Measurements from ENCODE around the gene CDHR1.
A peak's percentile ranks its signal among the peaks of the same experiment; 100 is the strongest.

Gene CDHR1

GRCh38 chr10:84244651-84245270, 50.4 kb downstream of the CDHR1 start, which contains the start of gene RGR:
RGR (plus strand) TSS chr10:84245053; CDS start chr10:84245091, 38 bp downstream.
- DNase-seq (ENCODE audit: insufficient read length, low spot score) (peak; percentile 71), FAIRE-seq (no peak)
- TF ChIP-seq, protein P1, sequence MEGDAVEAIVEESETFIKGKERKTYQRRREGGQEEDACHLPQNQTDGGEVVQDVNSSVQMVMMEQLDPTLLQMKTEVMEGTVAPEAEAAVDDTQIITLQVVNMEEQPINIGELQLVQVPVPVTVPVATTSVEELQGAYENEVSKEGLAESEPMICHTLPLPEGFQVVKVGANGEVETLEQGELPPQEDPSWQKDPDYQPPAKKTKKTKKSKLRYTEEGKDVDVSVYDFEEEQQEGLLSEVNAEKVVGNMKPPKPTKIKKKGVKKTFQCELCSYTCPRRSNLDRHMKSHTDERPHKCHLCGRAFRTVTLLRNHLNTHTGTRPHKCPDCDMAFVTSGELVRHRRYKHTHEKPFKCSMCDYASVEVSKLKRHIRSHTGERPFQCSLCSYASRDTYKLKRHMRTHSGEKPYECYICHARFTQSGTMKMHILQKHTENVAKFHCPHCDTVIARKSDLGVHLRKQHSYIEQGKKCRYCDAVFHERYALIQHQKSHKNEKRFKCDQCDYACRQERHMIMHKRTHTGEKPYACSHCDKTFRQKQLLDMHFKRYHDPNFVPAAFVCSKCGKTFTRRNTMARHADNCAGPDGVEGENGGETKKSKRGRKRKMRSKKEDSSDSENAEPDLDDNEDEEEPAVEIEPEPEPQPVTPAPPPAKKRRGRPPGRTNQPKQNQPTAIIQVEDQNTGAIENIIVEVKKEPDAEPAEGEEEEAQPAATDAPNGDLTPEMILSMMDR (IDR thresholded peaks at IDR 0.05; ENCODE audit: insufficient read depth, missing control alignments) = no peak

DNA sequence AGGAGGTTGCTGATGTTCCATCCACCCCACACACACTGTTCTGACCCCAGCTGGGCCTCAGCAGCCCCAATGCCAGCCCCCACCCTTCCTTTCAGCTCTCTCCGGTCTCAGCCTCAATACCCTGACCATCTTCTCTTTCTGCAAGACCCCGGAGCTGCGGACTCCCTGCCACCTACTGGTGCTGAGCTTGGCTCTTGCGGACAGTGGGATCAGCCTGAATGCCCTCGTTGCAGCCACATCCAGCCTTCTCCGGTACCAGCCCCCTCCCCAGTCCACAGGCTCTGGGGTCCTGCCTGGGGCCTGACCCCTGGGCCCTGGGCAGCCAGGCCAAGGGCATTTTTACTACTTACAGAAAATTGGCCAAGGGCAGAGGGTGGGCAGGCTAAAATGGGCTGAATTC, 53.2 kb downstream of the CDHR1 start:
- FAIRE-seq (no peak), DNase-seq (ENCODE audit: insufficient read length, low spot score) (no peak)
- TF ChIP-seq, protein P1 (IDR thresholded peaks at IDR 0.05; ENCODE audit: insufficient read depth, missing control alignments) = no peak

GRCh38 chr10:84248794-84249193, 54.5 kb downstream of the CDHR1 start:
- DNase-seq (ENCODE audit: insufficient read length, low spot score) (no peak), FAIRE-seq (no peak)
- TF ChIP-seq, protein P1 (IDR thresholded peaks at IDR 0.05; ENCODE audit: insufficient read depth, missing control alignments) = no peak

GRCh38 chr10:84254552-84255478, 60.5 kb downstream of the CDHR1 start:
- FAIRE-seq (no peak), DNase-seq (ENCODE audit: insufficient read length, low spot score) (no peak)
- TF ChIP-seq, protein P1 (IDR thresholded peaks at IDR 0.05; ENCODE audit: insufficient read depth, missing control alignments) = no peak

DNA sequence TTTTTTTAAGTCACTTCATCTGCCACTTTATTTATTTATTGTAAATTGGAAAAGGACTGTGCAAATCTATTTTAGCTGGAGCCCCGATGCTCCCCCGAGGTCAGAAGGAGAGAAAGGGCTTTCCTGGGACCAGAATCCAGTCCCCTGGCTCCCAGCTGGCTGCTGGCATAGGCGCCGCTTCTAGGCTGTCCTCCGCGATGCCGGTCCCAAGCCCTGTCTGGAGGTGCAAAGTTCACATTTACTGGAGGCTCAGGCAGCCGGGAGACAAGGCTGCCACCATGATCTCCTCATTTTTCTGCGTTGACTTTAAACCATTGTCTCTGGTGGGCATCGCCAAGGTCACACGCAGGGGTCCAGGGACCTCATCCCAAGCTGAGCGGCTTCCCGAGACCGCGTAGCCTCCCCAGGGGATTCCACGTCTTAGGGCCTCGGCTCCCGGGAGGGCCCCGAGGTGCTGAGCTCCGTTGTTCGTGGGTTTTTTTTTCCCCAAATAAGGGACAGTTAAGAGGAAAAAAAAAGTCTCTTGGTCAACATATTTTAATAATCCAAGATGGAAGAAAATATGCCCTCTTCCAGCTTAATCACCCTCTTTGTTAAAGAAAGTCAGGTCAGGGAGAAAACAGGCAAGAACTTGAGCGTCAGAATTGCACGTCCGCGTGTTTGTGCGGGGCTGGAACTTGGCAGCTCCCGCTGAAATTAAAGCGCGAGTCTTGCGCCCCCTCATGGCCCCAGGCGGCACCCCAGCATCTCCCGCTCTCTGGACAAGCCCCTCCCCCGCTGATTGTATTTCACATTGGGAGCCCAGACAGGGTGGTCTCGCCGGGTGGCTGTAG, 62.4 kb downstream of the CDHR1 start:
- TF ChIP-seq, protein P1 (IDR thresholded peaks at IDR 0.05; ENCODE audit: insufficient read depth, missing control alignments) = peak; percentile 81
- no peak for FAIRE-seq
- DNase-seq (ENCODE audit: insufficient read length, low spot score) = no peak

DNA sequence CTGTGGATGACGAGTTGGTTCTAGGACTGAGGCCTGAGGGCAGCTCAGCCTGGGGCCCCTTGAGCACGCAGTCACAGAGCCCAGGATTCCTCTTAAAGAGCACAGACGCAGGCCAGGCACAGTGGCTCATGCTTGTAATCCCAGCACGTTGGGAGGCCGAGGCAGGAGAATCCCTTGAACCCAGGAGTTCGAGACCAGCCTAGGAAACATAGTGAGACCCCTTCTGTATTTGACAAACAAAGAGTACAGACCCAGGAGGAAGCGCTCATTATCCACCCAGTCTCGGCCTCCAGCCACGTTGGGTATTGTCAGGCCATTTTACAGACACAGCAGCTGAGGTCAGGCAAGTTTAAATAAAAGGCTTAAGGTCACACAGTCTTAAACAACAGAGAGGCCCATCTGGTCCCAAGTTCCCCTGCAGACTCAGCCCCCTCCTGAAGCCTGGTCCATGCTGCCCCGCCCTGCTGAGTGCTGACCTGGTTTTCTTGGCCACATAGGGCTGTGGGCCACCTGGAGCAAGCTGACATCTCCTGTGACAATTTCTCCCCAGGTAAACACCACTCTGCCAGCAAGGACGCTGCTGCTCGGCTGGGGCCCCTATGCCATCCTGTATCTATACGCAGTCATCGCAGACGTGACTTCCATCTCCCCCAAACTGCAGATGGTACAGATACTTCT, 63.1 kb downstream of the CDHR1 start:
- FAIRE-seq = no peak
- TF ChIP-seq, protein P1 (IDR thresholded peaks at IDR 0.05; ENCODE audit: insufficient read depth, missing control alignments) = no peak
- no peak for DNase-seq (ENCODE audit: insufficient read length, low spot score)

All from D721Med (cell line).